HCT116 (cell line): ENCODE data around the gene SNCAIP. TPM values are rescaled to one million over a fixed set of nuclear protein-coding genes. Genes with fewer than 3 reads are reported as not detected.

Source experiments
- ATAC-seq: fragments of 200-7000 bp; cut with Tn5 transposase; 2 replicates; pipeline ENCODE4 v1.9.1; 2020; ENCODE audit warnings: mild to moderate bottlenecking, moderate library complexity
- BruUV-seq: library from RNA; stranded (reverse); fragments of 400-500 nt; replicated peaks from 2 replicates; lab custom pipeline; 2021; lab: Mats Ljungman, UMichigan
- CTCF ChIA-PET: fragments of 300-600 bp; sonication (Branson Sonifier 250); formaldehyde crosslinking; loops from one replicate; lab custom pipeline; 2021; ENCODE audit warnings: antibody characterized with exemption; lab: Charles Lee
- POLR2A ChIA-PET: fragments of 300-600, 350-600 bp; sonication (Branson Sonifier 250); formaldehyde crosslinking; loops from one replicate; lab custom pipeline; 2021; ENCODE audit warnings: antibody characterized with exemption; lab: Charles Lee
- RAD21 ChIA-PET, 2 experiments: fragments of 300-600 bp; sonication (Branson Sonifier 250); formaldehyde crosslinking; loops; one replicate each; lab custom pipeline; 2023; ENCODE audit warnings: low total read pairs in 2 of 2; ENCODE audit not compliant: uncharacterized antibody in 2 of 2, unreplicated experiment in 2 of 2, low non-redundant PET in 1 of 2; lab: Charles Lee
- DNase-seq: peaks from one replicate; pipeline ENCODE4 v3.0.0-alpha.2; 2010; ENCODE audit warnings: low read depth, low spot score
- H2AFZ ChIP-seq: fragments of 200-600 bp; shearing (Covaris generic), sonication (generic); 2 replicates; pipeline ENCODE4 v1.6.1; 2017; ENCODE audit warnings: low read depth, mixed run types, mixed read lengths, antibody characterized with exemption, low read length; ENCODE audit not compliant: poor library complexity, severe bottlenecking
- H3K27ac ChIP-seq: 2 replicates; pipeline ENCODE4 v1.5.1; 2012; ENCODE audit warnings: low read depth, low read length
- H3K27me3 ChIP-seq: fragments of 200-600 bp; sonication (generic); 2 replicates; pipeline ENCODE4 v1.6.1; 2016; ENCODE audit warnings: mixed run types, low read length, mixed read lengths; ENCODE audit not compliant: insufficient read depth
- H3K36me3 ChIP-seq, 2 experiments: fragments of 200-500 bp in 1 of 2; fragments of 200-600 bp in 1 of 2; sonication (Bioruptor generic) in 1 of 2; sonication (generic) in 1 of 2; 2 replicates each; pipeline versions ENCODE4 v1.5.1 to v1.6.1; 2014 to 2016; ENCODE audit warnings: low read length in 2 of 2, inconsistent platforms in 1 of 2, mixed read lengths in 1 of 2, mixed run types in 1 of 2; ENCODE audit not compliant: insufficient read depth in 2 of 2, control insufficient read depth in 1 of 2
- H3K4me1 ChIP-seq, 2 experiments: fragments of 200-600 bp in 1 of 2; sonication (generic) in 1 of 2; 2 replicates each; pipeline versions ENCODE4 v1.5.1 to v1.6.1; 2012 to 2017; ENCODE audit warnings: low read length in 2 of 2, inconsistent platforms in 1 of 2, mild to moderate bottlenecking in 1 of 2, mixed read lengths in 1 of 2, mixed run types in 1 of 2, moderate library complexity in 1 of 2; ENCODE audit not compliant: insufficient read depth in 2 of 2, control insufficient read depth in 1 of 2
- H3K4me2 ChIP-seq: fragments of 200-600 bp; sonication (generic); 2 replicates; pipeline ENCODE4 v1.6.1; 2017; ENCODE audit warnings: mixed run types, low read length, mixed read lengths
- H3K4me3 ChIP-seq, 2 experiments: fragments of 200-600 bp in 1 of 2; sonication (generic) in 1 of 2; replicated peaks in 1 of 2; 2 replicates each; pipeline ENCODE4 v1.5.1; 2011 to 2016; ENCODE audit warnings: low read length in 2 of 2, control low read depth in 1 of 2, low read depth in 1 of 2, mild to moderate bottlenecking in 1 of 2, mixed read lengths in 1 of 2, mixed run types in 1 of 2
- H3K79me2 ChIP-seq: fragments of 200-600 bp; sonication (generic); 2 replicates; pipeline ENCODE4 v1.6.1; 2017; ENCODE audit warnings: mild to moderate bottlenecking, mixed run types, low read length, moderate library complexity, mixed read lengths; ENCODE audit not compliant: insufficient read depth
- H3K9ac ChIP-seq: fragments of 200-600 bp; sonication (generic); 2 replicates; pipeline ENCODE4 v1.6.1; 2016; ENCODE audit warnings: low read length, mixed read lengths
- H3K9me2 ChIP-seq: fragments of 200-600 bp; sonication (generic), shearing (Covaris generic); 2 replicates; pipeline ENCODE4 v1.6.1; 2017; ENCODE audit warnings: mixed run types, mild to moderate bottlenecking, moderate library complexity; ENCODE audit not compliant: insufficient read depth
- H3K9me3 ChIP-seq, 2 experiments: fragments of 200-500 bp in 1 of 2; fragments of 200-600 bp in 1 of 2; sonication (Bioruptor generic) in 1 of 2; sonication (generic) in 1 of 2; 2 replicates each; pipeline ENCODE4 v1.6.1; 2014 to 2017; ENCODE audit warnings: low read length in 2 of 2, mixed read lengths in 2 of 2, inconsistent platforms in 1 of 2, low read depth in 1 of 2, mild to moderate bottlenecking in 1 of 2, mixed run types in 1 of 2, moderate library complexity in 1 of 2; ENCODE audit not compliant: control insufficient read depth in 1 of 2, insufficient read depth in 1 of 2
- H4K20me1 ChIP-seq: fragments of 200-600 bp; sonication (generic), shearing (Covaris generic); 2 replicates; pipeline ENCODE4 v1.6.1; 2017; ENCODE audit warnings: mixed run types, mild to moderate bottlenecking, moderate library complexity; ENCODE audit not compliant: insufficient read depth
- CEBPB ChIP-seq: IDR thresholded peaks from 2 replicates; pipeline ENCODE4 v1.6.1; 2012; ENCODE audit warnings: low read depth
- EGR1 ChIP-seq: IDR thresholded peaks from 2 replicates; pipeline ENCODE4 v1.6.1; 2012; ENCODE audit warnings: low read depth
- ELF1 ChIP-seq: IDR thresholded peaks from 2 replicates; pipeline ENCODE4 v1.6.1; 2012; ENCODE audit warnings: low read depth, borderline replicate concordance
- EZH2 ChIP-seq: fragments of 200-600 bp; sonication (generic); IDR thresholded peaks from 2 replicates; pipeline ENCODE4 v1.6.1; 2017; ENCODE audit warnings: antibody characterized with exemption, mixed run types
- EZH2phosphoT487 ChIP-seq: fragments of 200-600 bp; IDR thresholded peaks from 2 replicates; pipeline ENCODE4 v1.6.1; 2018; ENCODE audit warnings: antibody characterized with exemption, borderline replicate concordance
- FOSL1 ChIP-seq: IDR thresholded peaks from 2 replicates; pipeline ENCODE4 v1.6.1; 2012; ENCODE audit warnings: low read depth
- POLR2A ChIP-seq: IDR thresholded peaks from 2 replicates; pipeline ENCODE4 v1.7.0; 2011; ENCODE audit warnings: borderline replicate concordance; ENCODE audit not compliant: insufficient read depth, insufficient read length; ENCODE audit errors: extremely low read depth
- RAD21 ChIP-seq: IDR thresholded peaks from 2 replicates; pipeline ENCODE4 v1.6.1; 2012; ENCODE audit warnings: low read depth, mild to moderate bottlenecking
- SIN3A ChIP-seq: IDR thresholded peaks from 2 replicates; pipeline ENCODE4 v1.6.1; 2012; ENCODE audit warnings: low read depth
- SP1 ChIP-seq: IDR thresholded peaks from 2 replicates; pipeline ENCODE4 v1.6.1; 2012; ENCODE audit warnings: low read depth
- TCF7L2 ChIP-seq: IDR thresholded peaks from 2 replicates; pipeline ENCODE4 v1.7.0; 2011; ENCODE audit warnings: borderline replicate concordance, inconsistent platforms; ENCODE audit not compliant: insufficient read depth, insufficient read length; ENCODE audit errors: extremely low read depth
- YY1 ChIP-seq: IDR thresholded peaks from 2 replicates; pipeline ENCODE4 v1.6.1; 2011; ENCODE audit warnings: low read length, low read depth, moderate library complexity, mild to moderate bottlenecking; ENCODE audit not compliant: insufficient replicate concordance; ENCODE audit errors: extremely low read depth
- ZNF274 ChIP-seq: fragments of 200-500 bp; sonication (Bioruptor generic); IDR thresholded peaks from 2 replicates; pipeline ENCODE4 v1.6.1; 2014; ENCODE audit warnings: mild to moderate bottlenecking, low read depth, low read length, inconsistent platforms
- intact Hi-C: fragments of 100-400 bp; cut with micrococcal nuclease; formaldehyde crosslinking; loops from 2 replicates; pipeline ENCODE4 v1.10.0; 2022
- total RNA-seq: library from RNA; stranded (reverse); gene quantifications from one replicate; pipeline ENCODE4 v1.2.1, GENCODE V29; 2021; ENCODE audit not compliant: unreplicated experiment
- TF ChIP-seq, protein P1 (sequence below), 3 experiments: fragments of 200-600 bp in 1 of 3; sonication (generic) in 1 of 3; IDR thresholded peaks in 2 of 3; conservative IDR thresholded peaks in 1 of 3; 2 replicates each; pipeline ENCODE4 v1.5.1; 2012 to 2017; ENCODE audit warnings: low read depth in 2 of 3, low read length in 2 of 3, antibody characterized with exemption in 1 of 3, borderline replicate concordance in 1 of 3, control low read depth in 1 of 3, mild to moderate bottlenecking in 1 of 3, mixed read lengths in 1 of 3, mixed run types in 1 of 3, moderate library complexity in 1 of 3; ENCODE audit not compliant: insufficient read depth in 1 of 3
- TF ChIP-seq, protein P2 (sequence below): IDR thresholded peaks from 2 replicates; pipeline ENCODE4 v1.6.1; 2012
- TF ChIP-seq, protein P3 (sequence below): IDR thresholded peaks from 2 replicates; pipeline ENCODE4 v1.6.1; 2012
- TF ChIP-seq, protein P4 (sequence below): IDR thresholded peaks from 2 replicates; pipeline ENCODE4 v1.6.1; 2011; ENCODE audit warnings: mild to moderate bottlenecking, low read length, moderate library complexity; ENCODE audit not compliant: insufficient replicate concordance; ENCODE audit errors: extremely low read depth

The SNCAIP gene
- total RNA-seq, 1 experiment from 2014 or later, result not detected

DNA sequence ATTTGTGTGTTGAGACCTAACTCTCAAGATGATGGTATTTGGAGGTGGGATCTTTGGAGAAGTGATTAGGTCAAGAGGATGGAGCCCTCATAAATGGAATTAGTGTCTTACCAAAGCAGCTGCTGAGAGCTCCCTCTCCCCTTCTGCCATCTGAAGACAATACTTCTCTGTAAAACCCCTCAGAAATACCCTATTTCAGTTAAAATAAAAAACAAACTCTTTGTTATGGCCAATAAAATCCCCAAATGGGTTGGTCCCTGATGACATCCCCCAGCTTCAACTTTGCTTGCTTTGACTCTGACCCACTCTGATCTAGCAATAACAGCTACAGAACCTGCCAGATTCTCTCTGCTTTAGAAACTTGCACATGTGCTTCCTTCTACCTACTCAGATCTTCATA is 100.9 kb downstream of the SNCAIP start:
- Histone ChIP-seq H3K36me3 (no peaks in the 10 kb centered on the region), H4K20me1 (no peaks in the 10 kb centered on the region), H3K27me3 (0 out of 2 replicates have a peak, but pooled peaks cover 4% of the 10 kb centered on the region), H3K9me3 (no peaks in the 10 kb centered on the region), H2AFZ (no peak overlapping the region), H3K79me2 (no peaks in the 10 kb centered on the region), H3K4me2 (no peak overlapping the region), H3K4me1 (no peaks in the 10 kb centered on the region), H3K9ac (no peak overlapping the region), H3K9me2 (no peaks in the 10 kb centered on the region), H3K4me3 (no peak overlapping the region), H3K27ac (no peak overlapping the region)
- TF ChIP-seq EZH2 (no peak), FOSL1 (no peak), TCF7L2 (no peak), CEBPB (no peak), ELF1 (no peak), EGR1 (no peak)
- ATAC-seq (no peak), DNase-seq (no peak)
- BruUV-seq, result no TSS peak
- intact Hi-C loops, result no loop called here
- ChIA-PET POLR2A (no interaction called here), RAD21 (no interaction called here), CTCF (interaction anchor here (0.7 to 1.2 kb wide), 2 partner anchors 11 to 217 kb away, joined by 3 to 4 read pairs; no protein-coding TSS in a partner anchor)

DNA sequence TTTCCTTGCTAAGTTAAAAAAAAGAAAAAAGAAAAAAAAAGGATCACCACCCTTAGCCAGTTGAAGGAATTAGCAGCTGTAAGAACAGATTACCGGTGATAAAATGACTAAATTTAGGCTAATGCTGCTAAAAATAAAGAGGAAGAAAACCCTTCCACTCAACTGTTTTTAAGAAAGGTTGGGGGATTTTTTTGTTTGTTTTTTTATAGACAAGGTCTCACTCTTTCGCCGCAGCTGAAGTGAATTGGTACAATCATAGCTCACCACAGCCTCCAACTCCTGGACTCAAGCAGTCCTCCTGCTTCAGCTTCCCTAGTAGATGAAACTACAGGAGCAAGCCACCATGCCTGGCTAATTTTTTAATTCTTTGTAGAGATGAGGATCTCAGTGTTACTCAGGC is 101.7 kb downstream of the SNCAIP start:
- H3K9me2 ChIP-seq, result no peaks in the 10 kb centered on the region
- no peak overlapping the region for H3K4me3 ChIP-seq
- intact Hi-C loops, result no loop called here
- H4K20me1 ChIP-seq, result no peaks in the 10 kb centered on the region
- ATAC-seq (no peak), DNase-seq (no peak)
- CTCF ChIA-PET, result interaction anchor here (0.7 to 1.2 kb wide), 2 partner anchors 11 to 218 kb away, joined by 3 to 4 read pairs; no protein-coding TSS in a partner anchor
- no peak overlapping the region for H3K9ac ChIP-seq
- H3K27ac ChIP-seq, result no peak overlapping the region
- no peaks in the 10 kb centered on the region for H3K79me2 ChIP-seq
- H3K9me3 ChIP-seq, result no peaks in the 10 kb centered on the region
- POLR2A ChIA-PET, result no interaction called here
- no TSS peak for BruUV-seq
- RAD21 ChIA-PET, result no interaction called here
- H3K4me2 ChIP-seq, result no peak overlapping the region
- no peak overlapping the region for H2AFZ ChIP-seq
- no peaks in the 10 kb centered on the region for H3K4me1 ChIP-seq
- H3K27me3 ChIP-seq, result 0 out of 2 replicates have a peak, but pooled peaks cover 4% of the 10 kb centered on the region
- no peaks in the 10 kb centered on the region for H3K36me3 ChIP-seq
- TF ChIP-seq, protein P1, sequence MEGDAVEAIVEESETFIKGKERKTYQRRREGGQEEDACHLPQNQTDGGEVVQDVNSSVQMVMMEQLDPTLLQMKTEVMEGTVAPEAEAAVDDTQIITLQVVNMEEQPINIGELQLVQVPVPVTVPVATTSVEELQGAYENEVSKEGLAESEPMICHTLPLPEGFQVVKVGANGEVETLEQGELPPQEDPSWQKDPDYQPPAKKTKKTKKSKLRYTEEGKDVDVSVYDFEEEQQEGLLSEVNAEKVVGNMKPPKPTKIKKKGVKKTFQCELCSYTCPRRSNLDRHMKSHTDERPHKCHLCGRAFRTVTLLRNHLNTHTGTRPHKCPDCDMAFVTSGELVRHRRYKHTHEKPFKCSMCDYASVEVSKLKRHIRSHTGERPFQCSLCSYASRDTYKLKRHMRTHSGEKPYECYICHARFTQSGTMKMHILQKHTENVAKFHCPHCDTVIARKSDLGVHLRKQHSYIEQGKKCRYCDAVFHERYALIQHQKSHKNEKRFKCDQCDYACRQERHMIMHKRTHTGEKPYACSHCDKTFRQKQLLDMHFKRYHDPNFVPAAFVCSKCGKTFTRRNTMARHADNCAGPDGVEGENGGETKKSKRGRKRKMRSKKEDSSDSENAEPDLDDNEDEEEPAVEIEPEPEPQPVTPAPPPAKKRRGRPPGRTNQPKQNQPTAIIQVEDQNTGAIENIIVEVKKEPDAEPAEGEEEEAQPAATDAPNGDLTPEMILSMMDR (IDR thresholded peaks at IDR 0.05 in 2 of 3, conservative IDR thresholded peaks at IDR 0.05 in 1 of 3; ENCODE audit: borderline replicate concordance in 1 of 3, insufficient read depth in 1 of 3, low read depth in 2 of 3, low read length in 2 of 3), result no peak
- no peak for TF ChIP-seq SIN3A
- TF ChIP-seq EZH2phosphoT487, result no peak
- TF ChIP-seq TCF7L2, result no peak
- no peak for TF ChIP-seq ZNF274
- TF ChIP-seq YY1, result no peak
- no peak for TF ChIP-seq CEBPB
- no peak for TF ChIP-seq SP1
- TF ChIP-seq POLR2A, result no peak
- TF ChIP-seq, protein P2, sequence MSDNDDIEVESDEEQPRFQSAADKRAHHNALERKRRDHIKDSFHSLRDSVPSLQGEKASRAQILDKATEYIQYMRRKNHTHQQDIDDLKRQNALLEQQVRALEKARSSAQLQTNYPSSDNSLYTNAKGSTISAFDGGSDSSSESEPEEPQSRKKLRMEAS, result no peak
- TF ChIP-seq, protein P3, sequence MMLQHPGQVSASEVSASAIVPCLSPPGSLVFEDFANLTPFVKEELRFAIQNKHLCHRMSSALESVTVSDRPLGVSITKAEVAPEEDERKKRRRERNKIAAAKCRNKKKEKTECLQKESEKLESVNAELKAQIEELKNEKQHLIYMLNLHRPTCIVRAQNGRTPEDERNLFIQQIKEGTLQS, result no peak
- TF ChIP-seq, protein P4, sequence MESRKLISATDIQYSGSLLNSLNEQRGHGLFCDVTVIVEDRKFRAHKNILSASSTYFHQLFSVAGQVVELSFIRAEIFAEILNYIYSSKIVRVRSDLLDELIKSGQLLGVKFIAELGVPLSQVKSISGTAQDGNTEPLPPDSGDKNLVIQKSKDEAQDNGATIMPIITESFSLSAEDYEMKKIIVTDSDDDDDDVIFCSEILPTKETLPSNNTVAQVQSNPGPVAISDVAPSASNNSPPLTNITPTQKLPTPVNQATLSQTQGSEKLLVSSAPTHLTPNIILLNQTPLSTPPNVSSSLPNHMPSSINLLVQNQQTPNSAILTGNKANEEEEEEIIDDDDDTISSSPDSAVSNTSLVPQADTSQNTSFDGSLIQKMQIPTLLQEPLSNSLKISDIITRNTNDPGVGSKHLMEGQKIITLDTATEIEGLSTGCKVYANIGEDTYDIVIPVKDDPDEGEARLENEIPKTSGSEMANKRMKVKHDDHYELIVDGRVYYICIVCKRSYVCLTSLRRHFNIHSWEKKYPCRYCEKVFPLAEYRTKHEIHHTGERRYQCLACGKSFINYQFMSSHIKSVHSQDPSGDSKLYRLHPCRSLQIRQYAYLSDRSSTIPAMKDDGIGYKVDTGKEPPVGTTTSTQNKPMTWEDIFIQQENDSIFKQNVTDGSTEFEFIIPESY, result no peak
- no peak for TF ChIP-seq RAD21
- no peak for TF ChIP-seq ELF1
